Suprapubic skin (tissue), 4 donors: Measurements from ENCODE around the gene KIAA1328.

Experiments
- EP300 ChIP-seq: sonication (generic); formaldehyde crosslinking; IDR thresholded peaks from one replicate; pipeline ENCODE4 v1.6.1; 2017; ENCODE audit warnings: antibody characterized with exemption
- POLR2AphosphoS5 ChIP-seq, 3 donors: sonication (generic); formaldehyde crosslinking; IDR thresholded peaks; one replicate each; pipeline ENCODE4 v1.6.1; 2017; ENCODE audit warnings: antibody characterized with exemption in 3 of 3
- TF ChIP-seq, protein P1 (sequence below), 2 donors: fragments of 200-600 bp in 1 of 2; fragments of 450-650 bp in 1 of 2; sonication (generic) in 1 of 2; IDR thresholded peaks; one replicate each; pipeline ENCODE4 v1.5.1; 2016 to 2019; ENCODE audit warnings: antibody characterized with exemption in 2 of 2, mild to moderate bottlenecking in 1 of 2, moderate library complexity in 1 of 2

DNA sequence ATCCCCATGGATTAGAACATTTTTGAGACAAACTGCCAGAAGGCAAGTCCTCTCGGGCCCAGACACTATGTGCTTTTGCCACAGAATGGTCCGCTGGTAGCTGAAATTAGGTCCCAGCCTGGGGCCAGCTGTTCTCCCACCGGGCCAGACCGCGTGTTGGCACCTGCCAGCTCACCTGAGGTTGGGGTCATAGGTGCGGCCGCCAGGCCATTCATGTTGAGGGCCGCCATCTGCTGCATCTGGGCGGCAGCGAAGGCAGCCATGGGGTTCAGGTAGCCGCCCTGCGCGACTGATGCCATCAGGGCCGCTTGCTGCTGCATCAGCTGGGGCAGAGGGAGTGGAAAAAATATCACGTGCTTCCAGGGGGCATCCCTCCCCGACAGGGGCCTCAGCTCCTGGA is 443.9 kb downstream of the KIAA1328 start:
- TF ChIP-seq, protein P1, sequence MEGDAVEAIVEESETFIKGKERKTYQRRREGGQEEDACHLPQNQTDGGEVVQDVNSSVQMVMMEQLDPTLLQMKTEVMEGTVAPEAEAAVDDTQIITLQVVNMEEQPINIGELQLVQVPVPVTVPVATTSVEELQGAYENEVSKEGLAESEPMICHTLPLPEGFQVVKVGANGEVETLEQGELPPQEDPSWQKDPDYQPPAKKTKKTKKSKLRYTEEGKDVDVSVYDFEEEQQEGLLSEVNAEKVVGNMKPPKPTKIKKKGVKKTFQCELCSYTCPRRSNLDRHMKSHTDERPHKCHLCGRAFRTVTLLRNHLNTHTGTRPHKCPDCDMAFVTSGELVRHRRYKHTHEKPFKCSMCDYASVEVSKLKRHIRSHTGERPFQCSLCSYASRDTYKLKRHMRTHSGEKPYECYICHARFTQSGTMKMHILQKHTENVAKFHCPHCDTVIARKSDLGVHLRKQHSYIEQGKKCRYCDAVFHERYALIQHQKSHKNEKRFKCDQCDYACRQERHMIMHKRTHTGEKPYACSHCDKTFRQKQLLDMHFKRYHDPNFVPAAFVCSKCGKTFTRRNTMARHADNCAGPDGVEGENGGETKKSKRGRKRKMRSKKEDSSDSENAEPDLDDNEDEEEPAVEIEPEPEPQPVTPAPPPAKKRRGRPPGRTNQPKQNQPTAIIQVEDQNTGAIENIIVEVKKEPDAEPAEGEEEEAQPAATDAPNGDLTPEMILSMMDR (IDR thresholded peaks at IDR 0.05), result no peak
- TF ChIP-seq POLR2AphosphoS5 (IDR thresholded peaks at IDR 0.05) (no peak), EP300 (no peak)
